Astrocyte (in vitro differentiated cells and primary cell): ENCODE results near the gene CPLX3.

Source experiments
- EZH2 ChIP-seq: IDR thresholded peaks from 2 replicates; pipeline ENCODE4 v1.6.1; 2012; ENCODE audit warnings: mild to moderate bottlenecking, low read length, inconsistent platforms; ENCODE audit not compliant: insufficient read depth
- TF ChIP-seq, protein P1 (sequence below): IDR thresholded peaks from 2 replicates; pipeline ENCODE4 v1.5.1; 2011; ENCODE audit warnings: low read depth, mild to moderate bottlenecking, inconsistent platforms, low read length, moderate library complexity; ENCODE audit not compliant: insufficient read depth

DNA sequence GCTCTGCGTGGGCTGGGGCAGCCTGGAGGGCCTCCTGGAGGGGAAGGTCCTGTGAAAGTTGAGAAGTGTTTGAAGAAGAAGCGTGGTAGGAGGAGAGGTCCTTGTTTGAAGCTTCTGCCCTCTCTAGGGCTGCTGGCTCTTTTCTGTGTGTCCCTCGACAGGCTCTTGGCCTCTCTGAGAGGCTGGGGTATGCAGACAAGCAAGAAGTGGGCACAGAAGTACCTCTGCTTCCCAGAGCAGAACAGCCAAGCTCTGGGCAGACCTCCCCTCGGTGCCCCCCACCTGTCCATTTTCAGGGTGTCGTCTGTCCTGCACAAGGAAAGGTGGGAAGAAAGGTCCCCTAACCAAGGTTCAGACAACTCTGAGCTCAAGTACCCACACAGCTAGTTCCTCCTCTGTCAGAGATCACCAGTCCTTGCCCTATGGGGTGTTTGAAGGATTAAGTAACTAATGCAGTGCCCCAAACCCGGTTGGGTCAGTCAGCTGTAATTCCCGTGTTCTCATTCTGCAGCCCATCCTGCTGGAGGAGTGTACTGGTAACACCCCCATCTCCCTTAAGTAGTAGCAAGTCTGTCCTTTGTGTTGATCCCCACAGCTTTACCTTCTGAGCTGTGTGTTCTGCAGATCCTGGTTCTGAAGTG, 38.3 kb upstream of the CPLX3 start:
- TF ChIP-seq, protein P1, sequence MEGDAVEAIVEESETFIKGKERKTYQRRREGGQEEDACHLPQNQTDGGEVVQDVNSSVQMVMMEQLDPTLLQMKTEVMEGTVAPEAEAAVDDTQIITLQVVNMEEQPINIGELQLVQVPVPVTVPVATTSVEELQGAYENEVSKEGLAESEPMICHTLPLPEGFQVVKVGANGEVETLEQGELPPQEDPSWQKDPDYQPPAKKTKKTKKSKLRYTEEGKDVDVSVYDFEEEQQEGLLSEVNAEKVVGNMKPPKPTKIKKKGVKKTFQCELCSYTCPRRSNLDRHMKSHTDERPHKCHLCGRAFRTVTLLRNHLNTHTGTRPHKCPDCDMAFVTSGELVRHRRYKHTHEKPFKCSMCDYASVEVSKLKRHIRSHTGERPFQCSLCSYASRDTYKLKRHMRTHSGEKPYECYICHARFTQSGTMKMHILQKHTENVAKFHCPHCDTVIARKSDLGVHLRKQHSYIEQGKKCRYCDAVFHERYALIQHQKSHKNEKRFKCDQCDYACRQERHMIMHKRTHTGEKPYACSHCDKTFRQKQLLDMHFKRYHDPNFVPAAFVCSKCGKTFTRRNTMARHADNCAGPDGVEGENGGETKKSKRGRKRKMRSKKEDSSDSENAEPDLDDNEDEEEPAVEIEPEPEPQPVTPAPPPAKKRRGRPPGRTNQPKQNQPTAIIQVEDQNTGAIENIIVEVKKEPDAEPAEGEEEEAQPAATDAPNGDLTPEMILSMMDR, result no peak
- no peak for TF ChIP-seq EZH2
